Astrocyte (in vitro differentiated cells and primary cell): ENCODE results near the gene DNMT1.

Experiments
- CTCF ChIP-seq: IDR thresholded peaks from 2 replicates; pipeline ENCODE4 v1.5.1; 2011; ENCODE audit warnings: low read depth, mild to moderate bottlenecking, inconsistent platforms, low read length, moderate library complexity; ENCODE audit not compliant: insufficient read depth
- EZH2 ChIP-seq: IDR thresholded peaks from 2 replicates; pipeline ENCODE4 v1.6.1; 2012; ENCODE audit warnings: mild to moderate bottlenecking, low read length, inconsistent platforms; ENCODE audit not compliant: insufficient read depth

GRCh38 chr19:10184636-10185035 lies 10.1 kb downstream of the DNMT1 start:
- no peak for TF ChIP-seq CTCF
- no peak for TF ChIP-seq EZH2
